Measurements from ENCODE around the gene NLGN1. TPM values are rescaled to one million over a fixed set of nuclear protein-coding genes. Genes with fewer than 3 reads are reported as not detected.

The NLGN1 gene
- total and polyA plus RNA-seq, 2 experiments from 2014 or later: 14.3 to 20.1 TPM

DNA sequence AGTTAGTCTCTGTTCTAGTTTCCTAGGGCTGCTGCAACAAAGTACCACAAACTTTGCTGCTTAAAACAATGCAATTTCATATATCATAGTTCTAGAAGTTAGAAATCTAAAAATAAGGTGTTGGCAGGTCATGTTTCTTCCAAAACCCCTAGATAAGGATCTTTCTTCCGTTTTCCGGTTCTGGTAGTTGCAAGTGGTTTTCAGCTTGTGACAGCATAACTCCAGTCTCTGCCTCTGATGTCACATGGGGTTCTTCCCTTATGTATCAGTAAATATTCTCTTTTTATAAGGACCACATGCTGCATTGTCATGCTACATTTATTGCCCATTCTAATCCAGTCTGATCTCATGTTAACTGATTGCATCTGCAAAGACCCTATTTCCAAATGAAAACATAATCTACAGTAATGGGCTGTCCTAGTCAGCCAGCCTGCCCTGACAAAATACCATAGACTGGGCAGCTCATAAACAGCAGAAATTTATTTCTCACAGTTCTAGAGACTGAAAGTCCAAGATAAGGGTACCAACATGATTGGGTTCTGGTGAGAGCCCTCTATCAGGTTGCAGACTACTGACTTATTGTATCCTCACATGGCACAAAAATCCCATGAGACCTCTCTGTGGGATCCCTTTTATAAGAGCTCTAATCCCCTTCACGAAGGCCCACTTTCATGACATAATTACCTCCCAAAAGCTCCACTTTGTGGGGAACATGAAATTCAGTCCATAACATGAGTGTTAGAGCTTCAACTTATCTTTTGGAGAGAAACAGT is 819.6 kb downstream of the NLGN1 start:
- Histone ChIP-seq H3K4me1 (ENCODE audit: insufficient read depth) (peaks cover 10% of the 10 kb centered on the region), H3K9ac (no peak overlapping the region), H3K9me3 (ENCODE audit: low read depth) (no peaks in the 10 kb centered on the region), H4K20me1 (ENCODE audit: insufficient read depth) (no peaks in the 10 kb centered on the region), H3K27me3 (replicated peaks; ENCODE audit: insufficient read depth) (no peaks in the 10 kb centered on the region), H3K27ac (no peak overlapping the region), H3K4me2 (ENCODE audit: unreplicated experiment) (no peak overlapping the region), H3K9me2 (ENCODE audit: insufficient read depth) (no peaks in the 10 kb centered on the region), H3F3A (ENCODE audit: insufficient read depth) (no peaks in the 10 kb centered on the region), H3K4me3 (no peak overlapping the region), H2AFZ (no peak overlapping the region), H3K79me2 (ENCODE audit: insufficient read depth) (no peaks in the 10 kb centered on the region), H3K36me3 (ENCODE audit: low read depth) (no peaks in the 10 kb centered on the region)
- TF ChIP-seq EZH2phosphoT487 (IDR thresholded peaks at IDR 0.05; ENCODE audit: insufficient read depth, low read depth) (no peak), EZH2 (IDR thresholded peaks at IDR 0.05; ENCODE audit: insufficient read depth, poor library complexity, severe bottlenecking) (no peak)
- in situ Hi-C loops (cut with MboI): no loop called here
- no peak for DNase-seq
- 87 to 95% methylated on average over 3 of the region's 3 CpGs for WGBS, 2 experiments (ENCODE audit: low coverage in 1 of 2, low lambda C conversion rate in 2 of 2, missing lambda C conversion rate in 2 of 2)

DNA sequence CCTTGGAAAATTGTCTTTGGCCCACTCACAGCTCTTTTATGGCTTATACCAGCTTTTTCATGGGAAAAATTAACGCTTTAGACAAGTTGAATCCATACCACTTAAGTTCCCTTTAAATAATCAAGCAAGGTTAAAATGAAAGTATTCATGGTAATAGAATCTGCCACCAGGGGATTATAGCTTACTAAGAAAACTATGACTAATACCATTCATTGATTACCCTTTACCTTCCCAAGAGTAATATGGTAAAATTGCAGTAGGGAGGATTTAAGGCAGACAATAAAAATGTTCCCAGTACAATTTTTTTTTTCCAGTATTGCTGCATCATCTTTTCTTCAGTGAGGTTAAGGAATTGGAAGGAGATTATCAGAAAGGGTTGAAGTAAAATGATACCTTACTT is 820.5 kb downstream of the NLGN1 start:
- H3K9me3 ChIP-seq (ENCODE audit: low read depth): no peaks in the 10 kb centered on the region
- H3K79me2 ChIP-seq (ENCODE audit: insufficient read depth): no peaks in the 10 kb centered on the region
- H3K4me3 ChIP-seq: no peak overlapping the region
- no peaks in the 10 kb centered on the region for H4K20me1 ChIP-seq (ENCODE audit: insufficient read depth)
- no peak overlapping the region for H3K27ac ChIP-seq
- no peak overlapping the region for H3K9ac ChIP-seq
- H3K4me2 ChIP-seq (ENCODE audit: unreplicated experiment): no peak overlapping the region
- in situ Hi-C loops (cut with MboI): no loop called here
- no peaks in the 10 kb centered on the region for H3K27me3 ChIP-seq (replicated peaks; ENCODE audit: insufficient read depth)
- H3K36me3 ChIP-seq (ENCODE audit: low read depth): no peaks in the 10 kb centered on the region
- peaks cover 10% of the 10 kb centered on the region for H3K4me1 ChIP-seq (ENCODE audit: insufficient read depth)
- no peak for TF ChIP-seq EZH2phosphoT487 (IDR thresholded peaks at IDR 0.05; ENCODE audit: insufficient read depth, low read depth)
- TF ChIP-seq EZH2 (IDR thresholded peaks at IDR 0.05; ENCODE audit: insufficient read depth, poor library complexity, severe bottlenecking): no peak
- WGBS, 2 experiments (ENCODE audit: low coverage in 1 of 2, low lambda C conversion rate in 2 of 2, missing lambda C conversion rate in 2 of 2): 96 to 97% methylated on average over 1 of the region's 1 CpG
- peak; percentile 45 for DNase-seq
- H3F3A ChIP-seq (ENCODE audit: insufficient read depth): no peaks in the 10 kb centered on the region
- H3K9me2 ChIP-seq (ENCODE audit: insufficient read depth): no peaks in the 10 kb centered on the region
- H2AFZ ChIP-seq: no peak overlapping the region

DNA sequence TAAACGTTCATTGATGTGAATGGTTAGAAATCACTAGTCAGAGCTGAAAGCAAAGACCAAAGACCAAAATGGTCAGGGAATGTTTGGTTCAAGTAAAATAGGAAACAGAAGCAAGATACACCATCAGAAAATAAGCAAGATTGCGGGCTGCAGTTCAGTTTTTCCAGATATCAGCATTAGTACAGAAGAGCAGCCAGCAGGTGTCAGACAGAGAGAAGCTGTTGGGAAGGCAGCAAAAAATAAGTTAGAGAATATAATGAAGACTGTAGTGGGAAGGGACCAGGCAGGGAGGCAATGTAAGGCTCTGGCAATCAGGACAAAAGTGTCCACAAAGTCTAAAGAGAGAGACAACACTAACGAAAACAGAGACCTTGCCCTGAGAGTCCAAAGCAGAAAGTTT is 822.2 kb downstream of the NLGN1 start:
- peaks cover 10% of the 10 kb centered on the region for H3K4me1 ChIP-seq (ENCODE audit: insufficient read depth)
- no peak for DNase-seq
- H4K20me1 ChIP-seq (ENCODE audit: insufficient read depth): no peaks in the 10 kb centered on the region
- no peak overlapping the region for H3K4me2 ChIP-seq (ENCODE audit: unreplicated experiment)
- no peaks in the 10 kb centered on the region for H3F3A ChIP-seq (ENCODE audit: insufficient read depth)
- H3K79me2 ChIP-seq (ENCODE audit: insufficient read depth): no peaks in the 10 kb centered on the region
- in situ Hi-C loops (cut with MboI): no loop called here
- H3K27me3 ChIP-seq (replicated peaks; ENCODE audit: insufficient read depth): no peaks in the 10 kb centered on the region
- 60 to 63% methylated on average over 3 of the region's 3 CpGs for WGBS, 2 experiments (ENCODE audit: low coverage in 1 of 2, low lambda C conversion rate in 2 of 2, missing lambda C conversion rate in 2 of 2)
- no peaks in the 10 kb centered on the region for H3K36me3 ChIP-seq (ENCODE audit: low read depth)
- H3K27ac ChIP-seq: no peak overlapping the region
- TF ChIP-seq EZH2phosphoT487 (IDR thresholded peaks at IDR 0.05; ENCODE audit: insufficient read depth, low read depth) (no peak), EZH2 (IDR thresholded peaks at IDR 0.05; ENCODE audit: insufficient read depth, poor library complexity, severe bottlenecking) (no peak)
- no peaks in the 10 kb centered on the region for H3K9me3 ChIP-seq (ENCODE audit: low read depth)
- no peaks in the 10 kb centered on the region for H3K9me2 ChIP-seq (ENCODE audit: insufficient read depth)
- no peak overlapping the region for H3K9ac ChIP-seq
- no peak overlapping the region for H3K4me3 ChIP-seq
- no peak overlapping the region for H2AFZ ChIP-seq

DNA sequence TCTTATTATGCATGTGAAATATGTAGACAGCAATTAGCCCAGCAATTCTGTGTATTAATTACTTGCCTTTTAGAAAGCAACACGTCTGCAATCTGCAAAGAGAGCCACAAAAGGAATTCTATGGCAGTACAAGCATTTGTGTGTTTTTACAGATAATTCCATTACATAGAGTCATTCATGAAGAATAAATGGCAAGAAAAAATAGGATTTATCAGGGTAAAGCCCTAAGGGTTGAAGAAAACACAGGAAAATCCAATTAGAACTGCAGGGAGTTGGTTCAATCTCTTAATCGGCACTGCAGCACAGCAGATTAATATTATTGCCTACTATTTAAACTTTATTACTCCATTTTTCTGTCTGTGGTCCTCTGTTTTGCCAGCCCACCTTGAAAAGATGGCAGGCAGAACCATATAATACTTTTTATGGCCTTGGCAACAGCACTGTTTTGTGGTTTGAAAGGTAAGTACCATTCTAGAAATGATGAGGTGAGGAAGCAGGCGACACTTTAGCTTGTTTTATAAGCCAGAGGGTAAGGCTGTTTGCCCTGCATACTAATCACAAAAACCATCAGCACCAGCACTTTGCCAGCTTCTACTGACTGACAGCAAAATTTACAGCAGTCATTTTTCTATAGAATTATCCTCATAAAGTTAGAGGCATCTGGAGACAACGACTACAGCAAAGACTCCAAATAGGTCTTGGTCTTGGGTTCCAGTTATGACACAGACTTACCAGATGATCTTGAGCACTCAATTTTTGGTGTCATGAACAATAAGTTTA is 823.4 kb downstream of the NLGN1 start:
- no peak for TF ChIP-seq EZH2 (IDR thresholded peaks at IDR 0.05; ENCODE audit: insufficient read depth, poor library complexity, severe bottlenecking)
- no peak for TF ChIP-seq EZH2phosphoT487 (IDR thresholded peaks at IDR 0.05; ENCODE audit: insufficient read depth, low read depth)
- in situ Hi-C loops (cut with MboI): no loop called here
- Histone ChIP-seq H3K9me3 (ENCODE audit: low read depth) (no peaks in the 10 kb centered on the region), H3F3A (ENCODE audit: insufficient read depth) (no peaks in the 10 kb centered on the region), H3K27ac (no peak overlapping the region), H3K4me2 (ENCODE audit: unreplicated experiment) (no peak overlapping the region), H3K9me2 (ENCODE audit: insufficient read depth) (no peaks in the 10 kb centered on the region), H3K4me3 (no peak overlapping the region), H3K9ac (no peak overlapping the region), H3K79me2 (ENCODE audit: insufficient read depth) (no peaks in the 10 kb centered on the region), H2AFZ (no peak overlapping the region), H4K20me1 (ENCODE audit: insufficient read depth) (no peaks in the 10 kb centered on the region), H3K27me3 (replicated peaks; ENCODE audit: insufficient read depth) (no peaks in the 10 kb centered on the region), H3K4me1 (ENCODE audit: insufficient read depth) (peaks cover 6% of the 10 kb centered on the region), H3K36me3 (ENCODE audit: low read depth) (no peaks in the 10 kb centered on the region)
- 64 to 70% methylated on average over 4 of the region's 4 CpGs for WGBS, 2 experiments (ENCODE audit: low coverage in 1 of 2, low lambda C conversion rate in 2 of 2, missing lambda C conversion rate in 2 of 2)
- no peak for DNase-seq

All from GM23248 (cell line).